ENCODE results near the gene PPP1R13B.

DNA sequence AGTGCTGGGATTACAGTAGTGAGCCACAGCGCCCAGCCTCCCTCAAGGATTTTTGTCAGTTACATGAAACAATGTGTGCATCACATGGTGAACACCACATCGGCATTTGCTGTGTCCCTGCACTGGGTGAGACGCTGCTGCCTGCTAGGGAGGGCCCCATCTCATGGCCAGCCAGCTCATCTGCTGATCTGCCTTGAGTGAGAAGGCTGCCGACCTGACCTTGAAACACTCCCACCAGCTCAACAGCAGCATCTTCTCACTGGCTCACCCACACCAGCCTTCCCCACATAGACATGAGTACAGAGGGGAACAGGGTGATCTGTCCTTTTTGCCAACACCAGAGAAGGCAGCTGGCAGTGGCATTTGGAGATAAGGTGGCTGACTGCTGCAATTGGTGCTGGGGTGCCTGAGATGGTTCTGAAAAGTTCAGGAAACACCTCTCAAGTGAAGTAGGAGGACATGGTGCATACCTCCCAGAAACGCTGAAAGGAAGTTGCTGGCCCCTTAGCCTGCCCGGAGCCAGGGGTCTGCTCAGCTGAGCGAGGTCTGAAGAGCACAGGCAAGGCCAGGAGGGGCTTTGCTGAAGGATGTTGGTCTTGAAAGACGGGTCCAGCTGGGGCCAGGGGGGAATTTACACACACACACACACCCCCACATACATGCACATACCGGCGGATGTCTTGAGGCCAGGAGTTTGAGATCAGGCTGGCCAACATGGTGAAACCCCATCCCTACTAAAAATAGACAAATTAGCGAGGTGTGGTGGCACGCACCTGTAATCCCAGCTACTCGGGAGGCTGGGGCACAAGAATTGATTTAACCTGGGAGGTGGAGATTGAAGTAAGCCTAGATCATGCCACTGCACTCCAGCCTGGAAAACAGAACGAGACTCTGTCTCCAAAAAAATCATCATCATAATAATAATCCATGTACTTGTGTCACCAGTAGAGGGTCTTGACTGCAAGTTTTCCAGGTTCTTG is 14.3 kb upstream of the PPP1R13B start:
- TF ChIP-seq CTCF (IDR thresholded peaks at IDR 0.05) (no peak), POLR2A (IDR thresholded peaks at IDR 0.05) (peak in 1 of 2 donors; percentile 12)

Measured in adrenal gland (tissue), 5 donors.